Measurements from ENCODE around the gene RUNX3.

DNA sequence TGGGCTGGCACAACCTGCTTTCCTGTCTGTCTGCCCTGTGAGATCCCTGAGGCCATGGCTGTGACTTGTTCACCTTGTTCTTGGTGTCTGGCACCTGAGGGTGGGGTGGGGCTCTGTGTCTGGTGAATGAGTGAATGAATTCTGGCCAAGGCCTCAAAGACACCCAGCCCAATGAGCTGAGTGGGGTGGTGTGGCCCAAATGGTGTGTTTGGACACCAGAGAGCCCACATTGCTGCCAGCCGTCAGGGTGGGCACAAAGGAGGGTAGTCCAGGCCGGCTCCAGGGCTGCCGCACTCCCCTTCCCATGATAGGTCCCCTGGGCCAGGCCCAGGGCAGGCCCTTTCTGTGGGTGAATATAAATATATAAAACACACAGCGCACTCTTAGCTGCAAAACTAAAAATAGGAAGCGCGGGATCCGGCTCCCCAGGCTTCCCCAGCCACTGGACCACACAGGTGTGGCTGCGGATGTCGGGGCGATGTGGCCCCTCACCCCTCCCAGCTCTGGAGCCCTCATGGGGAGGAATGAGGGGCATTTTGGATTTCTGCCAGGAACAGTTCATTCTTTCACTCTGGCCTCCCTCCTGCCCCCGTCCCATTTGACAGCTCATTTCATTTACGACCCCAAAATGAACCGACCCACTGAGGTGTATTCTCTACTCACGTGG lies 33.3 kb downstream of the RUNX3 start:
- TF ChIP-seq, protein P1, sequence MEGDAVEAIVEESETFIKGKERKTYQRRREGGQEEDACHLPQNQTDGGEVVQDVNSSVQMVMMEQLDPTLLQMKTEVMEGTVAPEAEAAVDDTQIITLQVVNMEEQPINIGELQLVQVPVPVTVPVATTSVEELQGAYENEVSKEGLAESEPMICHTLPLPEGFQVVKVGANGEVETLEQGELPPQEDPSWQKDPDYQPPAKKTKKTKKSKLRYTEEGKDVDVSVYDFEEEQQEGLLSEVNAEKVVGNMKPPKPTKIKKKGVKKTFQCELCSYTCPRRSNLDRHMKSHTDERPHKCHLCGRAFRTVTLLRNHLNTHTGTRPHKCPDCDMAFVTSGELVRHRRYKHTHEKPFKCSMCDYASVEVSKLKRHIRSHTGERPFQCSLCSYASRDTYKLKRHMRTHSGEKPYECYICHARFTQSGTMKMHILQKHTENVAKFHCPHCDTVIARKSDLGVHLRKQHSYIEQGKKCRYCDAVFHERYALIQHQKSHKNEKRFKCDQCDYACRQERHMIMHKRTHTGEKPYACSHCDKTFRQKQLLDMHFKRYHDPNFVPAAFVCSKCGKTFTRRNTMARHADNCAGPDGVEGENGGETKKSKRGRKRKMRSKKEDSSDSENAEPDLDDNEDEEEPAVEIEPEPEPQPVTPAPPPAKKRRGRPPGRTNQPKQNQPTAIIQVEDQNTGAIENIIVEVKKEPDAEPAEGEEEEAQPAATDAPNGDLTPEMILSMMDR (IDR thresholded peaks at IDR 0.05), result no peak
- no peak for TF ChIP-seq POLR2A (IDR thresholded peaks at IDR 0.05)

Data from uterus (tissue), 2 donors.